Stimulated activated CD4-positive, alpha-beta T cell treated with anti-CD3 and anti-CD28 coated beads, Interleukin-2, amount 100 ng/mL, for 48 hours (primary cell): ENCODE data around the gene PDIA2.
A peak's percentile ranks its signal among the peaks of the same experiment; 100 is the strongest.
"Not testable (repeated sequence)": the region's sequence is repeated elsewhere in the genome, so short reads cannot be mapped to it uniquely, and the experiment has no call there.

Experiments
- DNase-seq, 2 donors: peaks; one replicate each; pipeline ENCODE4 v3.0.0-alpha.2; 2020

PDIA2 gene

GRCh38 chr16:283033-283805 is at the start of gene PDIA2:
TSS of gene PDIA2 (plus strand) at chr16:283164. CDS start at chr16:283170, 6 bp downstream.
- DNase-seq = no peak

DNA sequence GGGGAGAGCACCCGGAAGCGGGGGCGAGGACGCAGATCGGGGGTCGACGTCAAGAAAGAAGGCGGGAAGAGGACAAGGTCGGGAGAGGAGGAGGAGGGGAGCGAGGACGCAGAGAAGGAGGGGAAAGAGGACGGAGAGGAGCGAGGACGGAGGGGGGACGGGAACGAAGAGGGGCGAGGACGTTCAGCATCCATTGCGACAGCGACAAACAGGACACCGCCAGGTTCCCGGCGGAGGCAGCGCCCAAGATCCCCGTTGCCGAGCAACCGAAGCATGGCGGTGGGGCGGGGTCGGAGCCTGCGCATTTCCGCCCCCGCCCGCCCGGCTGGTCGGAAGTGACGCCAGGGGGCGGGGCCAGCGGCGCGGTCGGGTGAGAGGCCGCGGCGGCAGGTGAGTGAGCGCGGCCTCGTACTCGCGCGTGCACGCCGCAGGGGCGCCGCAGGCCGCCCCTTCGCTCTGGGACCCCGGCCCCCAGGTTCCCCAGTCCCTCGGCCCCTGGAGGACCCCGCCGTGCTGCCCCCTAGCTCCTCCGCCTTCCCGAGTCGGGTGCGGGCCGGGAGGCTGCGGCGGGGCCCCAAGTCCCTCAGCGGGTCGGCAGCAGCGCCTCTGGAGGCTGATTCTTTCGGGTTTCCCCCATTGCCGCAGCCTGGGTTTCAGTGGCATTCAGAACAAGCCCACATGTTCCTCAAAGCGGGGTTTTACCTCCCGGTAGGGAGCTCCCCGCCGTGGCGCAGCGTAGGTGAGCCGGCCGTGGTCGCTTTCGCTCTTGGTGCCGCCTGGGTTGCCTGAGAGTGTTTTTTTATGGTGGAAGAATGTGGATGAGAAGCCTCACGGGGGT is 48.3 kb upstream of the PDIA2 start, which contains the start of gene FAM234A:
FAM234A (plus strand) TSS at position 354 of the 838 bp plus-strand sequence. CDS start 19,593 bp downstream, outside the sequence.
- peak; percentile 95 to 96 for DNase-seq

- no peak for DNase-seq
These were observed 43.1 kb upstream of the PDIA2 start for GRCh38 chr16:239948-240277.

DNA sequence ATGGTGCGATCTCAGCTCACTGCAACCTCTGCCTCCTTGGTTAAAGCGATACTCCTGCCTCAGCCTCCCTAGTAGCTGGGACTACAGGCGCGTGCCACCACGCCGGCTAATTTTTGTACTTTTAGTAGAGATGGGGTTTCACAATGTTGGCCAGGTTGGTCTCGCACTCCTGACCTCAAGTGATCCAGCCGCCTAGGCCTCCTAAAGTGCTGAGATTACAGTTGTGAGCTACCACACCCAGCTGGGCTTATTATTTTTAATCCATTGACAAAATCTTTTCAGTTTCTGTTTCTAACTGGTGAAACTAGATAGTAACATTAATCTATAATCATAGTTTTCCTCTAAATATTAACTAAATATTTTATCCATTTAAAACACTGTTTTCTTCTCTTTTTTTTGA is 42.4 kb upstream of the PDIA2 start:
- no peak for DNase-seq

- DNase-seq = no peak
These were observed 40.7 kb upstream of the PDIA2 start for GRCh38 chr16:242281-242680.

DNA sequence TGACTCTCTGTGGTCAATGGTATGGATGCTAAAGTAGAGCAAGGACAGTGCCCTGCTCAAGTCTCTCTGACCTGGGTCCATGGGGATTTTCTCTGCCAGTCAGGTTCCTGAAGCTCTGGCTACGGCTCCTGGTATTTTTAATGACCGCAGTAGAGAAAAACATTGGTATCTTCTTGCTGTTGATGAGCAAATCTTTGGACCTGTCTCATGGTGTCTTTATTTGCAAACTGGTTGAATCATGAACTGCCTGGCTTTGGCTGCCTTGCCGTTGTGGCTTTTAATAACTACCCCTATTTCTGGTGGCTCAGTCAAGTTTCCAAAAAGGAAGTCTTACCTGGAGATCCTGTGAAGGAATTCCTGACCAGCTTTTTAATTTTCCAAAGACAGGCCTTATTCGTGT is 39.6 kb upstream of the PDIA2 start:
- DNase-seq = no peak

DNA sequence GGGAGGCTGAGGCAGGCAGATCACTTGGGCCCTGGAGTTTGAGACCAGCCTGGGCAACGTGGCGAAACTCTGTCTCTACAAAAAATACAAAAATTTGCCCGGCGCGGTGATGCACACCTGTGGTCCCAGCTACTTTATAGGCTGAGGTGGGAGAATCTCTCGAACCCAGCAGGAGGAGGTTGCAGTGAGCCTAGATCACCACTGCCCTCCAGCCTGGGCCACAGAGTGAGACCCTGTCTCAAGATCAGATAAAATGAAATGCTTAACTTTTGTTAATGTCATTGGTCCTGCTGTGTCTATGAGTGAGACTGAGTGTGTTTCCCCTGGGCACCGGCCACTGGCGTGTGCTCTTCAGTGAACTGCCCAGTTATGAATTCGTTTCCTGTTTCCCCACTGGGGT is 37.9 kb upstream of the PDIA2 start:
- no peak for DNase-seq

DNA sequence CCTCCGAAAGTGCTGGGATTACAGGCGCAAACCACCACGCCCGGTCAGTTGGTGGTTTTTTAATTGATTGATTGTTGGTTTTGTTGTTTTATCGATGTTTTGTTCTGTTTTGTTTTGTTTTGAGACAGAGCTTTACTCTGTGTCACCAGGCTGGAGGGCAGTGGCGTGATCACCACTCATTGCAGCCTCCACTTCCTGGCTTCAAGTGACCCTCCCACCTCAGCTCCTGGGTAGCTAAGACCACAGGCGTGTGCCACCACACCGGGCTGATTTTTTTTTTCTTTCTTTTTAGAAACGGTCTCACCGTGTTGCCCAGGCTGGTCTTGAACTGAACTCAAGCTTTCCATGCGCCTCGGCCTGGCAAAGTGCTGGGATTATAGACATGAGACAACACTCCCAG is 35.9 kb upstream of the PDIA2 start:
- no peak for DNase-seq

DNA sequence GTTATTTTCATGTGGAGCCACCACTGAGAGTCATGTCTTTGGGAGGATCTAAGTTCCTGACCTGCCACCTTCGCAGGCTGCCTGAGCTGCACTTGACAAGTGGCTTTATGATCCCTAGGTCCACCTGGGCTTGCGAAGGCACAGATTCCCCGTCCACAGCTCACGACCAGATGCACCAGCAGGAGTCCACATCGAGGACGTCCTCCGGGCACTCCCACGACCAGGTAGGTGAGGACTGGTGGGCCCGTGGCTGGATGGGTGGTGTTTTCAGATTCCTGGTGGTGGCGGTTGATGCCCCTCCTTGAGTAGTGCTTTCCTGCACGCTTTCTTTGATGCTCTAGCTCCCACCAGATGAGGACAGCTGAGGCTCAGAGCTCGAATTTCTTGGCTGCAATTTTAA is 33.5 kb upstream of the PDIA2 start:
- DNase-seq = no peak

DNA sequence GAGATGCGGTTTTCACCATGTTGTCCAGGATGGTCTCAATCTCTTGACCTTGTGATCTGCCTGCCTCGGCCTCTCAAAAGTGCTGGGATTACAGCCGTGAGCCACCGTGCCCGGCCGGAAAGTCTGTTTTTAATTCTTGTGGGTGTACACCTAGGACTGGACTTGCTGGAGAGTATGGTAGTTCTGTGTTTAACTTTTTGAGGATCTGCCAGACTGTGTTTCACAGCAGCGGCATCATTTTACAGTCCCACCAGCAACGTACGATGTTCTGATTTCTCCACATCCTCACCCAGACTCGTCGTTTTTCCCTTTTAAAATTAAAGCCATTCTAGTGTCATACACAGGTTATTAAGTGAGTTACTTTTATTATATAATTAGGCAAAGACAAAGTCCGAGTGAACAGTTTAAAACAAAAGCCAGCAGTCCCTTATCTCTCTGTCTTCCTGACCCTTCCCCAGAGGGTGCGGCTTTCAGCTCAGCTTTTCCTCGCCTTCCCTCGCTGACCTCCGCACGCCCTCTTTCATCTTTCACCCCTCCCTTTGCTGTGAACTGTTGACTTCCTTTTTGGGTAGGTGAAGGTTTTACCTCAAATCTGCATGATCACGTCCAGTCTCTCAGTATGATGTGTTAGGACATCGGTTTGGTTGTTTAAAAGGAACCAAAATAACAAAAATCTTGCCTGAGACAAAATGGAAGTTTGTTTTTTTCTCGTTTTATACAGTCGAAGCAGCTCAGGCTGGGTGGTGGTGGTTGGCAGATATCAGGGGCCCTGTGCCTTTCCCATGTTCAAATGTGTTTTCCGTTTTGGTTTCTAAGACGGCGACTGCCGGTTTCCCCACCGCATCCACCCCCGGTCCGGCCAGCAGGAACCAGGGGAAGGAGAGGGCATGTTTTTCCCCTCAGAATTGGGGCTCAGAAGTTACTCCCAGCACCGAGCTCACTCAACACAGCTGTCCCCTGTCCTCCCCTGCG is 30.3 kb upstream of the PDIA2 start:
- DNase-seq = peak in 1 of 2 donors; percentile 25

- no peak for DNase-seq
These were observed 29.1 kb upstream of the PDIA2 start for GRCh38 chr16:253833-254232.

DNA sequence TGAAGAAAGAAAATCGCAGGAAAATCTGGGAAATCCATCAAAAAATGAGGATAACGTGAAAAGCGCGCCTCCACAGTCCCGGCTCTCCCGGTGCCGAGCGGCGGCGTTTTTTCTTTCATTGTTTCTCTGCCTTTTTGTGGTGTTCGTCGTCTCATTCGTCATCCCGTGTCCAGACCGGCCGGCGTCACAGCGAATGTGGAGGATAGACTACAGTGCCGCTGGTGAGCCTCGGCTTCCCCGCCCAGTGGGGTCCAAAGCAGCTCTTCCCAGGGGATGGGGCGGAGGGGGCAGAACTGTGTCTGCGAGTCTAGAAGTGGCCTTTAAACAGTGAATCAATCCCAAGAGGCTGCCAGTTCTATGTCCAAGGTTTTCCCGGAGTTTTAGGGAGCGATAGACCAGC is 28.5 kb upstream of the PDIA2 start:
- no peak for DNase-seq

DNA sequence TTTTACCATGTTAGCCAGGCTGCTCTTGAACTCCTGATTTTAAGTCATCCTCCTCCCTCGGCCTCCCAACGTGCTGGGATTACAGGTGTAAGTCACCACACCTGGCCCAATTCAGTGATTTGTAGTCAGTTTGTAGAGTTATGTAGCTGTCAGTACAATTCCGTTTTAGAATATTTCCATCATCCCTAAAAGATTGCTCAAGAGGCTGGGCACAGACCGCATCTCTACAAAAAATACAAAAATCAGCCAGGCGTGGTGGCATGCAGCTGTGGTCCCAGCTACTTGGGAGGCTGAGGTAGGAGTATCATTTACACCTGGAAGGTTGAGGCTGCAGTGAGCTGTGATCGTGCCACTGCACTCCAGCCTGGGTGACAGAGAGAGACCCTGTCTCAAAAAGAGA is 27.8 kb upstream of the PDIA2 start:
- DNase-seq = no peak

- not testable (repeated sequence) for DNase-seq
These were observed 24.9 kb upstream of the PDIA2 start for GRCh38 chr16:258091-258490.

- DNase-seq = no peak
These were observed 23.7 kb upstream of the PDIA2 start for GRCh38 chr16:259226-259625.

GRCh38 chr16:259814-260253 is 23.1 kb upstream of the PDIA2 start:
- no peak for DNase-seq

DNA sequence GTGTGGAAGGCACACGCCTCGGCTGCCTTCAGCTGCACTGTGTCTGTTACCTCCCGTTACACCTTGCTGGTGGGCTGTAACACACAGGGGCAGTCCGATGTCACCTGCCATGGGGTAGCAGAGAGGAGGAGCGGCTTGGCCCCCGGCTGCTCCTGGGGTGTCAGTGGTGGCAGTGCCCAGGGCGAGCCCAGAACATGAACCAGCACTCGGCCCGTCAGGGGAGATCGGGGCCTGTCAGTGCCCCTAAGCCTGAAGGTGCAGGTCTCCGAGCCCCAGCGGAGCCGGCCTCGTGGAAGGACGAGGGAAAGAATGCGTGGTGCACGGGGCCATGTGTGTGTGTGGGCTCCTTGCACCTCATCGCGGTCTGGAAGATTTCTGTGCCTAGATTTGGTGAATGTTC is 22.6 kb upstream of the PDIA2 start:
- DNase-seq = no peak

DNA sequence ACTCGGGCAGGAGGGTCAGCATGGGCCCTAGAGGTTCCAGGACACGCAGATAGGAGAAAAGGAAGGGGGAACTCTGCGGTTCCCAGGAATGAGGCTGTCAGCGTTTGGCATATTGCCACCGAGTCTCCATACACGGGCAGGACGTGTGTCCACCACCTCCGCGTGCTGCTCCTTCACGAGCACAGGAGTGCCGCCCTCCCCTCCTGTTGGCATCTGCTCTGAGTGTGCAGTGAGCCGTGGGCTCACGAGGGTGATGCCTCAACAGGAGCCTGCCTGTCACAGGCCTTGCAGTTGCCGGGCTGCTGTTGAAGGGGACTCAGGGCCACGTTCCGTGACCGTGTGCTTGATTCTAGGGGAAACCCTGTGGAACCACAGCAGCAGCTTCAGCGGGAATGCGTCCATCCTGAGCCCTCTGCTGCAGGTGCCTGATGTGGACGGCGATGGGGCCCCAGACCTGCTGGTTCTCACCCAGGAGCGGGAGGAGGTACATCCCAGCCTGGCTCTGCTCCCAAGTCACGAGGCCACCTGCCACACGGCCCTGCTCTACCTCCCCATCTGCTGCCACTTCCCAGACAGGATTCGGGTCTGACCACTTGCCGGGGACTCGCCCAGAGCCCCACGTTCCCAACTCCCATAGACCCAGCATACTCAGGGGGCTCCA is 21.8 kb upstream of the PDIA2 start:
- no peak for DNase-seq

- no peak for DNase-seq
These were observed 20.7 kb upstream of the PDIA2 start for GRCh38 chr16:262121-262745.

- DNase-seq = no peak
These were observed 19.7 kb upstream of the PDIA2 start for GRCh38 chr16:263182-263774.

DNA sequence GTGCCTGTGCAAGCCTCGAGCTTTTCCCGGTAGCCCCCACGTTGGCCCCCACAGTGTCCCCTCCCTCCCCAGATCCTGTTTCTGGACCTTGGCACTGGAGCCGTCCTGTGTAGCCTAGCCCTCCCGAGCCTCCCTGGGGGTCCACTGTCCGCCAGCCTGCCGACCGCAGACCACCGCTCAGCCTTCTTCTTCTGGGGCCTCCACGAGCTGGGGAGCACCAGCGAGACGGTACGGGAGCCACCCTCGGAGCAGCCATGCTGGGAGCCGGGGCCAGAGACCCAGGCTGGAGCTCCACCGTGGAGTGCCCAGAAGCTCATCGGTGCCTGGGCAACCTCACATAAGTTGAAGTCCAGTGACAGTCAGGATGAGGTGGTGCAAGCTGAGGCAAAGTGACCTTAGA is 19.0 kb upstream of the PDIA2 start:
- DNase-seq = no peak
